GM10266 (cell line): ENCODE results near the gene FAM222A.

ENCODE experiments used
- DNase-seq: peaks from one replicate; pipeline ENCODE4 v3.0.0; 2012; ENCODE audit errors: extremely low spot score
- TF ChIP-seq, protein P1 (sequence below): IDR thresholded peaks from 2 replicates; pipeline ENCODE4 v1.5.1; 2012; ENCODE audit warnings: mild to moderate bottlenecking, low read depth; ENCODE audit not compliant: control insufficient read depth, insufficient read depth; ENCODE audit errors: missing control alignments

Gene FAM222A

DNA sequence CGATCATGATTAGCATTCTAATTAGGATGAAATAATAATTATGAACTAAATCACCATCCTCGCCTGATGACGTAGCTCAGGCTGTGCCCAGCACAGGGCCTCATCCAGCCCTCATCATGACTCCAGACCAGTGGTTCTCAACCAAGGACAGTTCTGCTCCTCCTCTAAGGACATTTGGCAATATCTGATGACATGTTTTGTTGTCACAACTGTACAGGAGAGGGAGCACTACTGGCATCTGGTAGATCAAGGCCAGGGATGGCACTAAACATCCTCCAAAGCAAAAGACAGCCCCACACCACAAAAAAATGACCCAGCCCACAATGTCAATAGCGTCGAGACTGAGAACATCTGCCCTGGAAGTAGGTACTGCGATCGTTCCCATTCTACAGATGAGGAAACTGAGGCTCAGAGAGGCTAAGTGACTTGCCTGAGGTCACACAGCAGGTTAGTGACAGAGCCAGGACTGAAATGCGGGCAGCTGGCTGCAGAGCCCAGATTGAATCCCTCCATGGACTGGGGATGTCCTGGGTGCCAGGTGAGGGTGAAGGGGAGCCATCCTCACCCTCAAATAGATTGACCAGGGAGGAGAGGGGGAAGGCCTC lies 104.1 kb downstream of the FAM222A start:
- no peak for DNase-seq
- TF ChIP-seq, protein P1, sequence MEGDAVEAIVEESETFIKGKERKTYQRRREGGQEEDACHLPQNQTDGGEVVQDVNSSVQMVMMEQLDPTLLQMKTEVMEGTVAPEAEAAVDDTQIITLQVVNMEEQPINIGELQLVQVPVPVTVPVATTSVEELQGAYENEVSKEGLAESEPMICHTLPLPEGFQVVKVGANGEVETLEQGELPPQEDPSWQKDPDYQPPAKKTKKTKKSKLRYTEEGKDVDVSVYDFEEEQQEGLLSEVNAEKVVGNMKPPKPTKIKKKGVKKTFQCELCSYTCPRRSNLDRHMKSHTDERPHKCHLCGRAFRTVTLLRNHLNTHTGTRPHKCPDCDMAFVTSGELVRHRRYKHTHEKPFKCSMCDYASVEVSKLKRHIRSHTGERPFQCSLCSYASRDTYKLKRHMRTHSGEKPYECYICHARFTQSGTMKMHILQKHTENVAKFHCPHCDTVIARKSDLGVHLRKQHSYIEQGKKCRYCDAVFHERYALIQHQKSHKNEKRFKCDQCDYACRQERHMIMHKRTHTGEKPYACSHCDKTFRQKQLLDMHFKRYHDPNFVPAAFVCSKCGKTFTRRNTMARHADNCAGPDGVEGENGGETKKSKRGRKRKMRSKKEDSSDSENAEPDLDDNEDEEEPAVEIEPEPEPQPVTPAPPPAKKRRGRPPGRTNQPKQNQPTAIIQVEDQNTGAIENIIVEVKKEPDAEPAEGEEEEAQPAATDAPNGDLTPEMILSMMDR = no peak

DNA sequence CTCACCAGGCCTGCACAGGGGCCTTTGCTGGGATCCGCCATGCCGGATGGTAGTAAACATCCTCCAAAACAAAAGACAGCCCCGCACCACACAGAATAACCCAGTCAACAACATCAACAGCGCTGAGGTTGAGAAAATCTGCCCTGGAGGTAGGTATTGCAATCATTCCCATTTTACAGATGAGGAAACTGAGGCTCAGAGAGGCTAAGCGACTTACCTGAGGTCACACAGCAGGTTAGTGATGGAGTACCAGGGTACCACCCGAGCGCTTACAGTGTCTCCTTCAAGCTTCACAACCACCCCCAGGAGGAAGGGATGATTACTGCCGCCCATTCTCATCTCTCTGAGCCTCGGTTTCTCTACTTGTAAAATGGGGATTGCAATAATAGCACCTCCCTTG lies 104.6 kb downstream of the FAM222A start:
- TF ChIP-seq, protein P1 = no peak
- DNase-seq = no peak

DNA sequence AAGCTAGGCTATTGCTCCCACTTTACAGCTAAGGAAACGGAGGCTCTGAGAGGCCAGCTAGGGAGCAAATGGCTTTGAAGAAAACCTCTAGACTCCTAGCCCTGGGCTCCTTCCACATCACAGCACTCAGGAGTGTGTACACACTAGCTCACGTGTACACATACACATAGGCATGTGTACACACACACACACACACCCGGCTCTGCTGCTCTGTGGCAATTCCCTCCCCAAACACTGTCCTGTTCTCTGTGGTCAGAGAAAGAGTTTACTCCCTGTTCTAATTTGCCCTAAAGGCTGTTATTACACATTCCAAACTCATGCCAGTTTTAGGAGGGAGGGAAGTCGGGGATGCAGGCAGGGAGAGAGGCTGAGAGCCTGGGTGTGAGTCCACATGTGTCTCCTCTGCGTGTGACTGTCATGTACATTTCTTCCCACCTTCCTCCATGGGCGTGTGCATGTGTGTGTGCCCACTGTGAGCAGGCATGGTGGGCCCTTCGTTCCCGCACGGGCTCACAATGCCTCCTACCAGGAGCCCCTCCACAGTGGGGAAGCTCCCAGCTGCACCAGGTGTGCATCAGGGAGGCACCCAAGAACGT lies 105.4 kb downstream of the FAM222A start:
- no peak for DNase-seq
- TF ChIP-seq, protein P1 = no peak
